Stimulated activated memory B cell treated with anti-CD40 and anti-IgM and Interleukin-4, amounts not matched to agents 10 μg/mL and 1 μg/mL and 100 μg/mL, for 72 hours (primary cell): ENCODE results near the gene SYT17.
A peak's percentile ranks its signal among the peaks of the same experiment; 100 is the strongest.

ENCODE experiments used
- ATAC-seq: fragments of 150-1000 bp; cut with Tn5 transposase; 2 replicates; pipeline ENCODE4 v1.10.0; 2021
- H3K27ac Mint-ChIP-seq: one replicate; pipeline ENCODE4 v1.8.0; 2022; ENCODE audit warnings: mild to moderate bottlenecking, mixed read lengths
- H3K27me3 Mint-ChIP-seq: one replicate; pipeline ENCODE4 v1.8.0; 2022; ENCODE audit warnings: mixed read lengths
- H3K36me3 Mint-ChIP-seq: one replicate; pipeline ENCODE4 v1.8.0; 2022; ENCODE audit warnings: mixed read lengths
- H3K4me1 Mint-ChIP-seq: one replicate; pipeline ENCODE4 v1.8.0; 2022; ENCODE audit warnings: mixed read lengths
- H3K4me3 Mint-ChIP-seq: one replicate; pipeline ENCODE4 v1.8.0; 2022; ENCODE audit warnings: mild to moderate bottlenecking, moderate library complexity, mixed read lengths
- H3K9me3 Mint-ChIP-seq: one replicate; pipeline ENCODE4 v1.8.0; 2022; ENCODE audit warnings: mixed read lengths

SYT17 gene

GRCh38 chr16:19278403-19278802 is 110.4 kb downstream of the SYT17 start:
- Mint-ChIP-seq H3K36me3 (no peaks in the 10 kb centered on the region), H3K27ac (no peak overlapping the region), H3K4me1 (peaks cover under 1% of the 10 kb centered on the region), H3K4me3 (no peak overlapping the region), H3K9me3 (no peaks in the 10 kb centered on the region), H3K27me3 (no peaks in the 10 kb centered on the region)
- no peak for ATAC-seq

- Mint-ChIP-seq H3K27me3 (no peaks in the 10 kb centered on the region), H3K9me3 (no peaks in the 10 kb centered on the region), H3K27ac (peak overlapping the region; percentile 23), H3K4me1 (peaks cover 12% of the 10 kb centered on the region), H3K36me3 (no peaks in the 10 kb centered on the region), H3K4me3 (no peak overlapping the region)
- no peak for ATAC-seq
Observed at GRCh38 chr16:19281246-19281645, 113.2 kb downstream of the SYT17 start.

- Mint-ChIP-seq H3K4me3 (no peak overlapping the region), H3K27ac (peak overlapping the region; percentile 23), H3K36me3 (no peaks in the 10 kb centered on the region), H3K9me3 (no peaks in the 10 kb centered on the region), H3K27me3 (no peaks in the 10 kb centered on the region), H3K4me1 (peaks cover 12% of the 10 kb centered on the region)
- no peak for ATAC-seq
Observed at GRCh38 chr16:19282101-19282500, 114.1 kb downstream of the SYT17 start.

- Mint-ChIP-seq H3K36me3 (no peaks in the 10 kb centered on the region), H3K4me1 (peaks cover 12% of the 10 kb centered on the region), H3K9me3 (no peaks in the 10 kb centered on the region), H3K27ac (no peak overlapping the region), H3K4me3 (no peak overlapping the region), H3K27me3 (no peaks in the 10 kb centered on the region)
- no peak for ATAC-seq
Observed at GRCh38 chr16:19283637-19284036, 115.6 kb downstream of the SYT17 start.

GRCh38 chr16:19284207-19284606 is 116.2 kb downstream of the SYT17 start:
- H3K4me3 Mint-ChIP-seq: no peak overlapping the region
- H3K27me3 Mint-ChIP-seq: no peaks in the 10 kb centered on the region
- peak; percentile 83 for ATAC-seq
- no peaks in the 10 kb centered on the region for H3K36me3 Mint-ChIP-seq
- H3K4me1 Mint-ChIP-seq: peaks cover 12% of the 10 kb centered on the region
- H3K27ac Mint-ChIP-seq: no peak overlapping the region
- H3K9me3 Mint-ChIP-seq: no peaks in the 10 kb centered on the region

GRCh38 chr16:19285431-19285830 is 117.4 kb downstream of the SYT17 start, which contains the start of gene CLEC19A:
CLEC19A (plus strand) TSS chr16:19285731; CDS start chr16:19285852, 121 bp downstream.
- ATAC-seq: no peak
- no peak within 1 kb of the TSS for H3K4me3 Mint-ChIP-seq
- no peaks in the 10 kb centered on the region for H3K9me3 Mint-ChIP-seq
- peaks cover 17% of the 10 kb centered on the region for H3K4me1 Mint-ChIP-seq
- H3K27me3 Mint-ChIP-seq: peaks cover 6% of the 10 kb centered on the region
- no peaks in the 10 kb centered on the region for H3K36me3 Mint-ChIP-seq
- H3K27ac Mint-ChIP-seq: no peak within 1 kb of the TSS

GRCh38 chr16:19286827-19287226 is 118.8 kb downstream of the SYT17 start:
- Mint-ChIP-seq H3K9me3 (no peaks in the 10 kb centered on the region), H3K27ac (no peak overlapping the region), H3K4me1 (peaks cover 28% of the 10 kb centered on the region), H3K27me3 (peaks cover 9% of the 10 kb centered on the region), H3K4me3 (no peak overlapping the region), H3K36me3 (no peaks in the 10 kb centered on the region)
- ATAC-seq: no peak

- H3K27ac Mint-ChIP-seq: no peak overlapping the region
- peaks cover 29% of the 10 kb centered on the region for H3K4me1 Mint-ChIP-seq
- peaks cover 9% of the 10 kb centered on the region for H3K27me3 Mint-ChIP-seq
- no peak for ATAC-seq
- H3K4me3 Mint-ChIP-seq: no peak overlapping the region
- no peaks in the 10 kb centered on the region for H3K9me3 Mint-ChIP-seq
- H3K36me3 Mint-ChIP-seq: no peaks in the 10 kb centered on the region
Observed at GRCh38 chr16:19287241-19287640, 119.2 kb downstream of the SYT17 start.

GRCh38 chr16:19288872-19289799 is 121.1 kb downstream of the SYT17 start:
- Mint-ChIP-seq H3K36me3 (no peaks in the 10 kb centered on the region), H3K4me1 (peaks cover 38% of the 10 kb centered on the region), H3K27ac (peak overlapping the region; percentile 40), H3K27me3 (peaks cover 9% of the 10 kb centered on the region), H3K4me3 (no peak overlapping the region), H3K9me3 (no peaks in the 10 kb centered on the region)
- ATAC-seq: no peak

- peaks cover 9% of the 10 kb centered on the region for H3K27me3 Mint-ChIP-seq
- peak overlapping the region; percentile 40 for H3K27ac Mint-ChIP-seq
- peaks cover 41% of the 10 kb centered on the region for H3K4me1 Mint-ChIP-seq
- ATAC-seq: no peak
- no peaks in the 10 kb centered on the region for H3K9me3 Mint-ChIP-seq
- H3K36me3 Mint-ChIP-seq: no peaks in the 10 kb centered on the region
- H3K4me3 Mint-ChIP-seq: no peak overlapping the region
Observed at GRCh38 chr16:19289811-19290485, 121.9 kb downstream of the SYT17 start.

- H3K4me1 Mint-ChIP-seq: peaks cover 47% of the 10 kb centered on the region
- H3K27ac Mint-ChIP-seq: peak overlapping the region; percentile 40
- H3K4me3 Mint-ChIP-seq: no peak overlapping the region
- no peaks in the 10 kb centered on the region for H3K9me3 Mint-ChIP-seq
- ATAC-seq: no peak
- H3K36me3 Mint-ChIP-seq: no peaks in the 10 kb centered on the region
- peaks cover 9% of the 10 kb centered on the region for H3K27me3 Mint-ChIP-seq
Observed at GRCh38 chr16:19290860-19291259, 122.8 kb downstream of the SYT17 start.

GRCh38 chr16:19291475-19291874 is 123.4 kb downstream of the SYT17 start:
- Mint-ChIP-seq H3K27ac (peak overlapping the region; percentile 40), H3K27me3 (peaks cover 9% of the 10 kb centered on the region), H3K4me1 (peaks cover 47% of the 10 kb centered on the region), H3K4me3 (no peak overlapping the region), H3K36me3 (no peaks in the 10 kb centered on the region), H3K9me3 (no peaks in the 10 kb centered on the region)
- no peak for ATAC-seq

GRCh38 chr16:19292186-19292585 is 124.1 kb downstream of the SYT17 start:
- Mint-ChIP-seq H3K27ac (peak overlapping the region; percentile 83), H3K36me3 (no peaks in the 10 kb centered on the region), H3K4me3 (no peak overlapping the region), H3K27me3 (peaks cover 9% of the 10 kb centered on the region), H3K9me3 (no peaks in the 10 kb centered on the region), H3K4me1 (peaks cover 47% of the 10 kb centered on the region)
- ATAC-seq: no peak

- Mint-ChIP-seq H3K4me3 (peak overlapping the region; percentile 19), H3K27ac (peak overlapping the region; percentile 83)
Observed at GRCh38 chr16:19294156-19294649, 126.2 kb downstream of the SYT17 start.

GRCh38 chr16:19295393-19295792 is 127.4 kb downstream of the SYT17 start:
- H3K27ac Mint-ChIP-seq: peak overlapping the region; percentile 83
- H3K27me3 Mint-ChIP-seq: peaks cover 4% of the 10 kb centered on the region
- H3K4me1 Mint-ChIP-seq: peaks cover 42% of the 10 kb centered on the region
- H3K9me3 Mint-ChIP-seq: no peaks in the 10 kb centered on the region
- H3K36me3 Mint-ChIP-seq: no peaks in the 10 kb centered on the region
- H3K4me3 Mint-ChIP-seq: no peak overlapping the region
- ATAC-seq: no peak

More at GRCh38 chr16:19294156-19294649, 126.2 kb downstream of the SYT17 start:
- ATAC-seq: peak; percentile 99
- Mint-ChIP-seq H3K9me3 (no peaks in the 10 kb centered on the region), H3K36me3 (no peaks in the 10 kb centered on the region), H3K27me3 (peaks cover 9% of the 10 kb centered on the region), H3K4me1 (peaks cover 47% of the 10 kb centered on the region)
